Activated CD4-positive, alpha-beta T cell treated with anti-CD3 and anti-CD28 coated beads, Interleukin-2, Interleukin-6, amounts not matched to agents 100 ng/mL and 50 ng/mL, durations not matched to agents 16 hours and 8 hours (primary cell): ENCODE data around the gene ADAMTS17.
A peak's percentile ranks its signal among the peaks of the same experiment; 100 is the strongest.

Experiments
- DNase-seq: peaks from one replicate; pipeline ENCODE4 v3.0.0-alpha.2; 2020

The ADAMTS17 gene

GRCh38 chr15:100167884-100168375 lies 173.8 kb downstream of the ADAMTS17 start:
- DNase-seq, result no peak

- no peak for DNase-seq
These were observed 175.5 kb downstream of the ADAMTS17 start for GRCh38 chr15:100166313-100166712.

GRCh38 chr15:100163961-100164360 lies 177.8 kb downstream of the ADAMTS17 start:
- DNase-seq, result no peak

- no peak for DNase-seq
These were observed 180.8 kb downstream of the ADAMTS17 start for GRCh38 chr15:100160953-100161352.

- no peak for DNase-seq
These were observed 182.3 kb downstream of the ADAMTS17 start for GRCh38 chr15:100159436-100159835.

- DNase-seq, result no peak
These were observed 183.4 kb downstream of the ADAMTS17 start for GRCh38 chr15:100158356-100158755.

GRCh38 chr15:100156201-100156600 lies 185.6 kb downstream of the ADAMTS17 start:
- DNase-seq, result no peak

GRCh38 chr15:100154338-100154737 lies 187.4 kb downstream of the ADAMTS17 start:
- DNase-seq, result no peak

GRCh38 chr15:100152463-100152862 lies 189.3 kb downstream of the ADAMTS17 start:
- DNase-seq, result no peak

GRCh38 chr15:100150906-100151305 lies 190.9 kb downstream of the ADAMTS17 start:
- DNase-seq, result no peak

GRCh38 chr15:100147828-100148227 lies 193.9 kb downstream of the ADAMTS17 start:
- DNase-seq, result no peak

- DNase-seq, result no peak
These were observed 198.4 kb downstream of the ADAMTS17 start for GRCh38 chr15:100143378-100143777.

- DNase-seq, result no peak
These were observed 200.3 kb downstream of the ADAMTS17 start for GRCh38 chr15:100141311-100142001.

GRCh38 chr15:100140527-100141308 lies 201.1 kb downstream of the ADAMTS17 start:
- DNase-seq, result no peak

- DNase-seq, result no peak
These were observed 207.2 kb downstream of the ADAMTS17 start for GRCh38 chr15:100134586-100134985.

GRCh38 chr15:100134089-100134583 lies 207.6 kb downstream of the ADAMTS17 start:
- no peak for DNase-seq

- no peak for DNase-seq
These were observed 208.8 kb downstream of the ADAMTS17 start for GRCh38 chr15:100133001-100133400.

GRCh38 chr15:100132309-100132708 lies 209.5 kb downstream of the ADAMTS17 start:
- no peak for DNase-seq

GRCh38 chr15:100131321-100132224 lies 210.2 kb downstream of the ADAMTS17 start:
- DNase-seq, result peak; percentile 40

- no peak for DNase-seq
These were observed 212.1 kb downstream of the ADAMTS17 start for GRCh38 chr15:100129677-100130076.

GRCh38 chr15:100125401-100126191 lies 216.2 kb downstream of the ADAMTS17 start:
- no peak for DNase-seq

- no peak for DNase-seq
These were observed 216.8 kb downstream of the ADAMTS17 start for GRCh38 chr15:100124936-100125335.
